HEK293 (cell line): ENCODE data around the gene CLIC5.

ENCODE experiments used
- CTCF ChIA-PET: fragments of 350-600 bp; formaldehyde crosslinking; extraction: SDS; loops from one replicate; lab custom pipeline; 2021; ENCODE audit warnings: antibody characterized with exemption; lab: Yijun Ruan, JAX
- POLR2A ChIA-PET: fragments of 300-600 bp; formaldehyde crosslinking; extraction: SDS; loops from one replicate; lab custom pipeline; 2020; ENCODE audit warnings: antibody characterized with exemption, inconsistent platforms; lab: Yijun Ruan, JAX
- H3K27ac ChIP-seq: fragments of 200-500 bp; sonication (Bioruptor generic); 2 replicates; pipeline ENCODE4 v1.5.1; 2014; ENCODE audit warnings: low read depth, low read length, control low read depth, inconsistent platforms; ENCODE audit errors: extremely low read depth
- H3K36me3 ChIP-seq, 2 experiments: fragments of 200-500 bp in 1 of 2; sonication (Bioruptor generic) in 1 of 2; 1 replicate in 1 of 2; 2 replicates in 1 of 2; pipeline ENCODE4 v1.5.1; 2014 to 2017; ENCODE audit warnings: inconsistent platforms in 2 of 2, low read length in 2 of 2; ENCODE audit not compliant: control insufficient read depth in 2 of 2, insufficient read depth in 1 of 2
- H3K4me1 ChIP-seq: fragments of 200-500 bp; sonication (Bioruptor generic); 2 replicates; pipeline ENCODE4 v1.5.1; 2014; ENCODE audit warnings: mild to moderate bottlenecking, low read length, inconsistent platforms; ENCODE audit not compliant: control insufficient read depth, insufficient read depth
- H3K4me3 ChIP-seq: 2 replicates; pipeline ENCODE4 v1.5.1; 2011; ENCODE audit warnings: low read depth, mild to moderate bottlenecking, control low read depth, low read length, moderate library complexity
- H3K9me3 ChIP-seq: fragments of 200-500 bp; sonication (Bioruptor generic); 2 replicates; pipeline ENCODE4 v1.5.1; 2014; ENCODE audit warnings: low read depth, low read length, inconsistent platforms; ENCODE audit not compliant: control insufficient read depth, insufficient read depth
- GLIS2 ChIP-seq: fragments of 450-650 bp; formaldehyde crosslinking; IDR thresholded peaks from 2 replicates; pipeline ENCODE4 v1.5.1; 2016; ENCODE audit warnings: missing biosample characterization, missing genetic modification characterization
- IKZF3 ChIP-seq: fragments of 450-650 bp; IDR thresholded peaks from 2 replicates; pipeline ENCODE4 v1.5.0; 2018; ENCODE audit warnings: missing biosample characterization, mild to moderate bottlenecking, missing genetic modification characterization, moderate library complexity
- PRDM1 ChIP-seq: fragments of 450-650 bp; formaldehyde crosslinking; IDR thresholded peaks from 2 replicates; pipeline ENCODE4; 2016; ENCODE audit warnings: missing biosample characterization, missing genetic modification characterization
- SCRT2 ChIP-seq: fragments of 450-650 bp; formaldehyde crosslinking; IDR thresholded peaks from 2 replicates; pipeline ENCODE4 v1.5.1; 2016; ENCODE audit warnings: missing biosample characterization, missing genetic modification characterization
- SP7 ChIP-seq: fragments of 450-650 bp; formaldehyde crosslinking; IDR thresholded peaks from 2 replicates; pipeline ENCODE4 v1.5.1; 2016; ENCODE audit warnings: missing biosample characterization, missing genetic modification characterization
- ZBTB21 ChIP-seq: fragments of 450-650 bp; formaldehyde crosslinking; IDR thresholded peaks from 2 replicates; pipeline ENCODE4 v1.5.1; 2017; ENCODE audit warnings: missing biosample characterization, missing genetic modification characterization
- ZNF184 ChIP-seq: fragments of 450-650 bp; IDR thresholded peaks from 2 replicates; pipeline ENCODE4 v1.5.1; 2018; ENCODE audit warnings: missing biosample characterization, mild to moderate bottlenecking, missing genetic modification characterization
- ZNF24 ChIP-seq: fragments of 450-650 bp; formaldehyde crosslinking; IDR thresholded peaks from 2 replicates; pipeline ENCODE4 v1.5.1; 2016; ENCODE audit warnings: missing biosample characterization, missing genetic modification characterization
- ZNF324 ChIP-seq: fragments of 450-650 bp; formaldehyde crosslinking; IDR thresholded peaks from 2 replicates; pipeline ENCODE4 v1.5.1; 2016; ENCODE audit warnings: missing biosample characterization, missing genetic modification characterization
- ZNF335 ChIP-seq: fragments of 450-650 bp; formaldehyde crosslinking; conservative IDR thresholded peaks from 2 replicates; pipeline ENCODE4 v1.5.1; 2016; ENCODE audit warnings: missing biosample characterization, missing genetic modification characterization
- ZNF366 ChIP-seq: fragments of 450-650 bp; formaldehyde crosslinking; conservative IDR thresholded peaks from 2 replicates; pipeline ENCODE4 v1.5.1; 2016; ENCODE audit warnings: missing biosample characterization, missing genetic modification characterization
- ZNF501 ChIP-seq: fragments of 450-650 bp; formaldehyde crosslinking; IDR thresholded peaks from 2 replicates; pipeline ENCODE4 v1.5.1; 2016; ENCODE audit warnings: missing biosample characterization, missing genetic modification characterization
- ZNF529 ChIP-seq: fragments of 450-650 bp; formaldehyde crosslinking; IDR thresholded peaks from 2 replicates; pipeline ENCODE4 v1.5.1; 2017; ENCODE audit warnings: missing genetic modification characterization, missing biosample characterization; ENCODE audit not compliant: insufficient replicate concordance
- ZNF626 ChIP-seq: fragments of 450-650 bp; sonication (Bioruptor Pico); formaldehyde crosslinking; IDR thresholded peaks from 2 replicates; pipeline ENCODE4 v1.5.1; 2018; ENCODE audit warnings: missing biosample characterization, missing genetic modification characterization, inconsistent platforms
- ZSCAN30 ChIP-seq: fragments of 450-650 bp; IDR thresholded peaks from 2 replicates; pipeline ENCODE4 v1.5.1; 2018; ENCODE audit warnings: missing biosample characterization, mild to moderate bottlenecking, missing genetic modification characterization, moderate library complexity
- TF ChIP-seq, protein P1 (sequence below): fragments of 450-650 bp; formaldehyde crosslinking; IDR thresholded peaks from 2 replicates; pipeline ENCODE4 v1.5.1; 2016; ENCODE audit warnings: missing biosample characterization, missing genetic modification characterization
- TF ChIP-seq, protein P2 (sequence below): fragments of 450-650 bp; formaldehyde crosslinking; IDR thresholded peaks from 2 replicates; pipeline ENCODE4 v1.5.1; 2016; ENCODE audit warnings: missing biosample characterization, missing genetic modification characterization
- TF ChIP-seq, protein P3 (sequence below): fragments of 450-650 bp; formaldehyde crosslinking; IDR thresholded peaks from 2 replicates; pipeline ENCODE4 v1.5.1; 2016; ENCODE audit warnings: missing biosample characterization, missing genetic modification characterization
- TF ChIP-seq, protein P4 (sequence below): fragments of 450-650 bp; formaldehyde crosslinking; IDR thresholded peaks from 2 replicates; pipeline ENCODE4 v1.5.1; 2016; ENCODE audit warnings: missing biosample characterization, missing genetic modification characterization
- TF ChIP-seq, protein P5 (sequence below): fragments of 450-650 bp; formaldehyde crosslinking; IDR thresholded peaks from 2 replicates; pipeline ENCODE4 v1.5.1; 2016; ENCODE audit warnings: missing biosample characterization, missing genetic modification characterization
- TF ChIP-seq, protein P6 (sequence below): fragments of 450-650 bp; formaldehyde crosslinking; IDR thresholded peaks from 2 replicates; pipeline ENCODE4 v1.5.1; 2017; ENCODE audit warnings: missing biosample characterization, missing genetic modification characterization

CLIC5 gene

DNA sequence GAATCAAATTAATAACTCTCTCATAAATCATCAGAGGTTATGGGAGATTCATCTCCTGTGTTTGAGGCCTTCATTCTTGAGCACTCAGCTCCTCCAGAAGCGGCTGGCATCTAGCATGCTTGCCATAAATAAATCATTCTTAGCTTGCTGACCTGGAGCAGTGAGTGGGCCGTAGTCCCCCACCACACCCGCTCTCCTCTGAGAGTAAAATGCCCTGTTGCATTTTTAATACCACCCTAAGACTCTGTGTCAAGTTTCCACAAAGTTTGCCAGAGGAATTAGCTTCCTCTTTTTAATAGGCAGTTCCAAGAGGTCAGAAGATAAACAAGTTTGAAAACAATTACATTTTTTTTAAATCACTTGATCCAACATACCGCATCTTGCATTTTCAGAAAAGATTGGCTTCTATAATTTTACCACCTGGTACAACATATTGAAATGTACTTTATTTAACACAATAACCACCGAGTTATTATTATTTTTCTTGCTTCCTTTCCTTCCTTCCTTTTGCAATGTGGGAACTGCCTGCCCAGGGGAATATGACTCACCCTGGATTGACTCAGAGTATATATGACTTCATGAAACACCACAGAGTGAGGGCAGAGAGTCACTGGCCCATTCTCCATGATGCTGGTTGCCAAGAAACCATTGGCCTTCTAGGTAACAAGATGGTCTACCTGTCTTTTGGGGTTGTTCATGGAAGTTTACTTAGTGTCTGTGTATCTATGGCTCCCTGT is 29.4 kb upstream of the CLIC5 start:
- Histone ChIP-seq H3K27ac (peak overlapping the region; percentile 27; the same call in 1 of the 2 replicates), H3K9me3 (no peaks in the 10 kb centered on the region), H3K4me3 (no peak overlapping the region), H3K36me3 (no peaks in the 10 kb centered on the region), H3K4me1 (peaks cover 7% of the 10 kb centered on the region)
- ChIA-PET CTCF (interaction anchor here (0.5 to 2.2 kb wide), 6 partner anchors 45 to 587 kb away, joined by 3 to 14 read pairs (median 4); no protein-coding TSS in a partner anchor), POLR2A (interaction anchor here (0.9 kb wide), 1 partner anchor 85 kb away, joined by 3 read pairs; the partner anchor contains the start of gene ENPP4)
- TF ChIP-seq ZNF335, result peak; percentile 39; the same call in 1 of the 2 replicates
- TF ChIP-seq ZNF184 (tag by site-specific recombination), result peak; percentile 45; the same call in 1 of the 2 replicates
- TF ChIP-seq IKZF3, result peak; percentile 15; the same call in 1 of the 2 replicates
- no peak for TF ChIP-seq ZSCAN30 (tag by site-specific recombination)
- no peak for TF ChIP-seq GLIS2 (tag by site-specific recombination)
- TF ChIP-seq ZNF529 (tag by site-specific recombination), result no peak
- TF ChIP-seq SP7 (tag by site-specific recombination), result peak; percentile 61; the same call in 1 of the 2 replicates
- peak; percentile 84 for TF ChIP-seq ZBTB21
- TF ChIP-seq, protein P1, sequence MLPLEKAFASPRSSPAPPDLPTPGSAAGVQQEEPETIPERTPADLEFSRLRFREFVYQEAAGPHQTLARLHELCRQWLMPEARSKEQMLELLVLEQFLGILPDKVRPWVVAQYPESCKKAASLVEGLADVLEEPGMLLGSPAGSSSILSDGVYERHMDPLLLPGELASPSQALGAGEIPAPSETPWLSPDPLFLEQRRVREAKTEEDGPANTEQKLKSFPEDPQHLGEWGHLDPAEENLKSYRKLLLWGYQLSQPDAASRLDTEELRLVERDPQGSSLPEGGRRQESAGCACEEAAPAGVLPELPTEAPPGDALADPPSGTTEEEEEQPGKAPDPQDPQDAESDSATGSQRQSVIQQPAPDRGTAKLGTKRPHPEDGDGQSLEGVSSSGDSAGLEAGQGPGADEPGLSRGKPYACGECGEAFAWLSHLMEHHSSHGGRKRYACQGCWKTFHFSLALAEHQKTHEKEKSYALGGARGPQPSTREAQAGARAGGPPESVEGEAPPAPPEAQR (tag by site-specific recombination), result no peak
- no peak for TF ChIP-seq ZNF501 (tag by site-specific recombination)
- TF ChIP-seq, protein P2, sequence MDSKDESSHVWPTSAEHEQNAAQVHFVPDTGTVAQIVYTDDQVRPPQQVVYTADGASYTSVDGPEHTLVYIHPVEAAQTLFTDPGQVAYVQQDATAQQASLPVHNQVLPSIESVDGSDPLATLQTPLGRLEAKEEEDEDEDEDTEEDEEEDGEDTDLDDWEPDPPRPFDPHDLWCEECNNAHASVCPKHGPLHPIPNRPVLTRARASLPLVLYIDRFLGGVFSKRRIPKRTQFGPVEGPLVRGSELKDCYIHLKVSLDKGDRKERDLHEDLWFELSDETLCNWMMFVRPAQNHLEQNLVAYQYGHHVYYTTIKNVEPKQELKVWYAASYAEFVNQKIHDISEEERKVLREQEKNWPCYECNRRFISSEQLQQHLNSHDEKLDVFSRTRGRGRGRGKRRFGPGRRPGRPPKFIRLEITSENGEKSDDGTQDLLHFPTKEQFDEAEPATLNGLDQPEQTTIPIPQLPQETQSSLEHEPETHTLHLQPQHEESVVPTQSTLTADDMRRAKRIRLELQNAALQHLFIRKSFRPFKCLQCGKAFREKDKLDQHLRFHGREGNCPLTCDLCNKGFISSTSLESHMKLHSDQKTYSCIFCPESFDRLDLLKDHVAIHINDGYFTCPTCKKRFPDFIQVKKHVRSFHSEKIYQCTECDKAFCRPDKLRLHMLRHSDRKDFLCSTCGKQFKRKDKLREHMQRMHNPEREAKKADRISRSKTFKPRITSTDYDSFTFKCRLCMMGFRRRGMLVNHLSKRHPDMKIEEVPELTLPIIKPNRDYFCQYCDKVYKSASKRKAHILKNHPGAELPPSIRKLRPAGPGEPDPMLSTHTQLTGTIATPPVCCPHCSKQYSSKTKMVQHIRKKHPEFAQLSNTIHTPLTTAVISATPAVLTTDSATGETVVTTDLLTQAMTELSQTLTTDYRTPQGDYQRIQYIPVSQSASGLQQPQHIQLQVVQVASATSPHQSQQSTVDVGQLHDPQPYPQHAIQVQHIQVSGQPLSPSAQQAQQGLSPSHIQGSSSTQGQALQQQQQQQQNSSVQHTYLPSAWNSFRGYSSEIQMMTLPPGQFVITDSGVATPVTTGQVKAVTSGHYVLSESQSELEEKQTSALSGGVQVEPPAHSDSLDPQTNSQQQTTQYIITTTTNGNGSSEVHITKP (tag by site-specific recombination), result peak; percentile 83
- TF ChIP-seq SCRT2 (tag by site-specific recombination), result 0 out of 2 replicates have a peak, but pooled peaks have one; percentile 11
- TF ChIP-seq ZNF324 (tag by site-specific recombination), result peak; percentile 16; the same call in 1 of the 2 replicates
- TF ChIP-seq, protein P3, sequence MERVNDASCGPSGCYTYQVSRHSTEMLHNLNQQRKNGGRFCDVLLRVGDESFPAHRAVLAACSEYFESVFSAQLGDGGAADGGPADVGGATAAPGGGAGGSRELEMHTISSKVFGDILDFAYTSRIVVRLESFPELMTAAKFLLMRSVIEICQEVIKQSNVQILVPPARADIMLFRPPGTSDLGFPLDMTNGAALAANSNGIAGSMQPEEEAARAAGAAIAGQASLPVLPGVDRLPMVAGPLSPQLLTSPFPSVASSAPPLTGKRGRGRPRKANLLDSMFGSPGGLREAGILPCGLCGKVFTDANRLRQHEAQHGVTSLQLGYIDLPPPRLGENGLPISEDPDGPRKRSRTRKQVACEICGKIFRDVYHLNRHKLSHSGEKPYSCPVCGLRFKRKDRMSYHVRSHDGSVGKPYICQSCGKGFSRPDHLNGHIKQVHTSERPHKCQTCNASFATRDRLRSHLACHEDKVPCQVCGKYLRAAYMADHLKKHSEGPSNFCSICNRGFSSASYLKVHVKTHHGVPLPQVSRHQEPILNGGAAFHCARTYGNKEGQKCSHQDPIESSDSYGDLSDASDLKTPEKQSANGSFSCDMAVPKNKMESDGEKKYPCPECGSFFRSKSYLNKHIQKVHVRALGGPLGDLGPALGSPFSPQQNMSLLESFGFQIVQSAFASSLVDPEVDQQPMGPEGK, result no peak
- TF ChIP-seq ZNF366 (tag by site-specific recombination), result peak; percentile 87
- TF ChIP-seq, protein P4, sequence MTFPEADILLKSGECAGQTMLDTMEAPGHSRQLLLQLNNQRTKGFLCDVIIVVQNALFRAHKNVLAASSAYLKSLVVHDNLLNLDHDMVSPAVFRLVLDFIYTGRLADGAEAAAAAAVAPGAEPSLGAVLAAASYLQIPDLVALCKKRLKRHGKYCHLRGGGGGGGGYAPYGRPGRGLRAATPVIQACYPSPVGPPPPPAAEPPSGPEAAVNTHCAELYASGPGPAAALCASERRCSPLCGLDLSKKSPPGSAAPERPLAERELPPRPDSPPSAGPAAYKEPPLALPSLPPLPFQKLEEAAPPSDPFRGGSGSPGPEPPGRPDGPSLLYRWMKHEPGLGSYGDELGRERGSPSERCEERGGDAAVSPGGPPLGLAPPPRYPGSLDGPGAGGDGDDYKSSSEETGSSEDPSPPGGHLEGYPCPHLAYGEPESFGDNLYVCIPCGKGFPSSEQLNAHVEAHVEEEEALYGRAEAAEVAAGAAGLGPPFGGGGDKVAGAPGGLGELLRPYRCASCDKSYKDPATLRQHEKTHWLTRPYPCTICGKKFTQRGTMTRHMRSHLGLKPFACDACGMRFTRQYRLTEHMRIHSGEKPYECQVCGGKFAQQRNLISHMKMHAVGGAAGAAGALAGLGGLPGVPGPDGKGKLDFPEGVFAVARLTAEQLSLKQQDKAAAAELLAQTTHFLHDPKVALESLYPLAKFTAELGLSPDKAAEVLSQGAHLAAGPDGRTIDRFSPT, result peak; percentile 70; the same call in 1 of the 2 replicates
- TF ChIP-seq, protein P5, sequence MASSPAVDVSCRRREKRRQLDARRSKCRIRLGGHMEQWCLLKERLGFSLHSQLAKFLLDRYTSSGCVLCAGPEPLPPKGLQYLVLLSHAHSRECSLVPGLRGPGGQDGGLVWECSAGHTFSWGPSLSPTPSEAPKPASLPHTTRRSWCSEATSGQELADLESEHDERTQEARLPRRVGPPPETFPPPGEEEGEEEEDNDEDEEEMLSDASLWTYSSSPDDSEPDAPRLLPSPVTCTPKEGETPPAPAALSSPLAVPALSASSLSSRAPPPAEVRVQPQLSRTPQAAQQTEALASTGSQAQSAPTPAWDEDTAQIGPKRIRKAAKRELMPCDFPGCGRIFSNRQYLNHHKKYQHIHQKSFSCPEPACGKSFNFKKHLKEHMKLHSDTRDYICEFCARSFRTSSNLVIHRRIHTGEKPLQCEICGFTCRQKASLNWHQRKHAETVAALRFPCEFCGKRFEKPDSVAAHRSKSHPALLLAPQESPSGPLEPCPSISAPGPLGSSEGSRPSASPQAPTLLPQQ (tag by site-specific recombination), result peak; percentile 33; the same call in 1 of the 2 replicates
- TF ChIP-seq, protein P6, sequence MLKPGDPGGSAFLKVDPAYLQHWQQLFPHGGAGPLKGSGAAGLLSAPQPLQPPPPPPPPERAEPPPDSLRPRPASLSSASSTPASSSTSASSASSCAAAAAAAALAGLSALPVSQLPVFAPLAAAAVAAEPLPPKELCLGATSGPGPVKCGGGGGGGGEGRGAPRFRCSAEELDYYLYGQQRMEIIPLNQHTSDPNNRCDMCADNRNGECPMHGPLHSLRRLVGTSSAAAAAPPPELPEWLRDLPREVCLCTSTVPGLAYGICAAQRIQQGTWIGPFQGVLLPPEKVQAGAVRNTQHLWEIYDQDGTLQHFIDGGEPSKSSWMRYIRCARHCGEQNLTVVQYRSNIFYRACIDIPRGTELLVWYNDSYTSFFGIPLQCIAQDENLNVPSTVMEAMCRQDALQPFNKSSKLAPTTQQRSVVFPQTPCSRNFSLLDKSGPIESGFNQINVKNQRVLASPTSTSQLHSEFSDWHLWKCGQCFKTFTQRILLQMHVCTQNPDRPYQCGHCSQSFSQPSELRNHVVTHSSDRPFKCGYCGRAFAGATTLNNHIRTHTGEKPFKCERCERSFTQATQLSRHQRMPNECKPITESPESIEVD (tag by site-specific recombination), result peak; percentile 24; the same call in 1 of the 2 replicates
- TF ChIP-seq ZNF24 (tag by site-specific recombination), result 0 out of 2 replicates have a peak, but pooled peaks have one; percentile 38
- TF ChIP-seq ZNF626 (tag by site-specific recombination), result peak; percentile 9; the same call in 1 of the 2 replicates
- TF ChIP-seq PRDM1 (tag by site-specific recombination), result no peak
